DOHH2 (cell line): ENCODE measurements around the gene POM121.
"Not testable (repeated sequence)": the region's sequence is repeated elsewhere in the genome, so short reads cannot be mapped to it uniquely, and the experiment has no call there.

Experiments used
- CTCF ChIP-seq: fragments of 200-600 bp; sonication (generic); IDR thresholded peaks from one replicate; pipeline ENCODE4 v1.5.1; 2014; ENCODE audit warnings: antibody characterized with exemption, mild to moderate bottlenecking, low read depth, low read length; ENCODE audit not compliant: poor library complexity, severe bottlenecking
- EZH2phosphoT487 ChIP-seq: fragments of 200-600 bp; sonication (generic); IDR thresholded peaks from 2 replicates; pipeline ENCODE4 v1.6.1; 2017; ENCODE audit warnings: borderline replicate concordance, mild to moderate bottlenecking, antibody characterized with exemption, low read length, moderate library complexity, mixed read lengths

DNA sequence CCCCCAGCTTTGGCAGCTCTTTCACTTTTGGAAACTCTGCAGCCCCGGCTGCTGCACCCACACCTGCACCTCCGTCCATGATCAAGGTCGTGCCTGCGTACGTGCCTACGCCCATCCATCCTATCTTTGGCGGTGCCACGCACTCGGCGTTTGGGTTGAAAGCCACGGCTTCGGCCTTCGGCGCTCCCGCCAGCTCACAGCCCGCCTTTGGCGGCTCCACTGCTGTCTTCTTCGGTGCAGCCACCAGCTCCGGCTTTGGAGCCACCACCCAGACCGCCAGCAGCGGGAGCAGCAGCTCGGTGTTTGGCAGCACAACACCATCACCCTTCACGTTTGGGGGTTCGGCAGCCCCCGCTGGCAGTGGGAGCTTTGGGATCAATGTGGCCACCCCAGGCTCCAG lies 18.1 kb downstream of the POM121 start:
- TF ChIP-seq CTCF, EZH2phosphoT487: not testable (repeated sequence)
